ENCODE measurements around the gene FOXN1.

DNA sequence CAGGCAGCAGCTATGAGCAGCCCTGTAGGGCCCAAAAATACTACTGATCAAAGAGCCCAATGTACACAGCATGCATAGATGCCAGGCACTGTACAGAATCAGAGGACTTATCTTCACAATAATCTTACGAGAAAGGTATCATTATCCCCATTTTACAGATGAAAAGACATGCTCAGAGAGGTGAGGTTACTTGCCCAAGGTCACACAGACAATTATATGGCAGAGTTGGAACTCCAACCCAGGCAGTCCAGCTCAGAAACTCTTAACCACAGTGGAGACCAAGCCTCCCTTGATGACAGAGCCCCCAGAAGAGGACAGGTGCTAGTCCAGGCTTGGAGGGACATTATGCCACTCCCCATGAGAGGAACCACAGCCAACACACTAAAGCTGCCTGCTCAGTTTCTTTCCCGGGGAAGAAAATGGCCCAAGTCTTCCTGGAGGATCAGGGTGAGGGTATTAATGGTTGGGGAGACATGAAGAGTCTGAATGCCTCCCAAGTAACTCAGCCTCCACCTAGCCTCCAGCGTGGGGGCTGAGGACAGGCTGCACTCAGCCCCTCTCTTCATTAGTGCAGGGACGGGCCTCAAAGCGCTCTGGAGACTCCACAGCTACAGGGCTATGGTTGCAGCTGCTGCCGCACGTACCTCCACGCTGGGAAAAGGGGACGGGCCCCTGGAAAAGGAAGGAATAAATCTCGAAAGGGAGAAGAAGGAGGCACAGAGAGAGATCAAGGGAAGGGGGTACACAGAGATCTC, 45.5 kb downstream of the FOXN1 start:
- TF ChIP-seq EZH2phosphoT487 (IDR thresholded peaks at IDR 0.05; ENCODE audit: low read depth, severe bottlenecking, unreplicated experiment) = no peak
- TF ChIP-seq, protein P1, sequence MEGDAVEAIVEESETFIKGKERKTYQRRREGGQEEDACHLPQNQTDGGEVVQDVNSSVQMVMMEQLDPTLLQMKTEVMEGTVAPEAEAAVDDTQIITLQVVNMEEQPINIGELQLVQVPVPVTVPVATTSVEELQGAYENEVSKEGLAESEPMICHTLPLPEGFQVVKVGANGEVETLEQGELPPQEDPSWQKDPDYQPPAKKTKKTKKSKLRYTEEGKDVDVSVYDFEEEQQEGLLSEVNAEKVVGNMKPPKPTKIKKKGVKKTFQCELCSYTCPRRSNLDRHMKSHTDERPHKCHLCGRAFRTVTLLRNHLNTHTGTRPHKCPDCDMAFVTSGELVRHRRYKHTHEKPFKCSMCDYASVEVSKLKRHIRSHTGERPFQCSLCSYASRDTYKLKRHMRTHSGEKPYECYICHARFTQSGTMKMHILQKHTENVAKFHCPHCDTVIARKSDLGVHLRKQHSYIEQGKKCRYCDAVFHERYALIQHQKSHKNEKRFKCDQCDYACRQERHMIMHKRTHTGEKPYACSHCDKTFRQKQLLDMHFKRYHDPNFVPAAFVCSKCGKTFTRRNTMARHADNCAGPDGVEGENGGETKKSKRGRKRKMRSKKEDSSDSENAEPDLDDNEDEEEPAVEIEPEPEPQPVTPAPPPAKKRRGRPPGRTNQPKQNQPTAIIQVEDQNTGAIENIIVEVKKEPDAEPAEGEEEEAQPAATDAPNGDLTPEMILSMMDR (IDR thresholded peaks at IDR 0.05; ENCODE audit: poor library complexity) = no peak
- TF ChIP-seq EZH2 (IDR thresholded peaks at IDR 0.05; ENCODE audit: borderline replicate concordance) = no peak
